KBM-7 (cell line): ENCODE results near the gene SLITRK4.

Source experiments
- DNase-seq: peaks from one replicate; pipeline ENCODE4 v3.0.0-alpha.2; 2015
- in situ Hi-C: fragments of 300-500 bp; cut with MboI; formaldehyde crosslinking; loops from 2 replicates; pipeline ENCODE4 v1.14.3; 2020; ENCODE audit warnings: low sequenced_read_pairs, low pct_unique_long_range_greater_than_20kb, mixed read lengths

SLITRK4 gene

DNA sequence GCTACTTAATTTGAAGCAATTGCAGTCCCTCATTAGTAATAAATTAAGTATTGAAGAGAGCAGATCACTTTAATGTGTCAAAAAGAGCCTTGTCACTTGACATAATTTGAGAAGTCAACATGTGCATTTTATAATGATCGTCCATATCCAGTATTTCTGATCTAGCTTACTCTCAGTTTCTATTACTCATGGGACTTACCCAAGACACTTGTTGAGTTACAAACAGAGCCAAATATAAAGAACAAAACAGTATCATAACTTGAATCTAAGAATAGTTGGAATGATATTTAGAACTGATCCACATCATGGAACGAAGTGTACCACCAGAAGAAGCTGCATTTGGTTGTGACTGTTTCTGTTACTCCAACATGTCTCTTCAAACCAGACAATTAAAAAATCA is 54.7 kb downstream of the SLITRK4 start:
- in situ Hi-C loops = no loop called here
- DNase-seq = no peak

DNA sequence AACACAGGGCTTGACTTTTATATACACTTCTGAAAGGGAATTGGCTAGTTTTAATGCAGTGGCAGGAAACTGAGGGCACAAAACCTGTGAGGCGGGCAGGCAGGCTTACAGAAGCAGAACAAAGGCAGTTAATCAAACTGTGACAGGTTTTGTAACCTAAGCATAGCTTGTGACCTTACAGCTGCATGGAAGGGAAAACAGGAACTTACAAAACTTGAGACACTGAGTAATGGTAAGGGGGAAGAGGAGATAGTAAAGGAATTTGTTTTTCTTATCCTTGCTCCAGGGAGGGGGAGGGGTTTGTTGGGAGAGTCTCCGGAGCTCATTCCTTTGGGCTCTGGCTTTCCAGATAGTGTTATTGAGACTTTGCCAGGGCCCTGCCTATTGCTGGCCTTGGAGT is 55.6 kb downstream of the SLITRK4 start:
- in situ Hi-C loops = no loop called here
- peak; percentile 69 for DNase-seq
